GM12878 (cell line): ENCODE results near the gene TTC23L. TPM values are rescaled to one million over a fixed set of nuclear protein-coding genes. Genes with fewer than 3 reads are reported as not detected.

Experiments
- BHLHE40 ChIP-seq, 2 experiments: fragments of 450-650 bp in 1 of 2; IDR thresholded peaks; 2 replicates each; pipeline ENCODE4 v1.6.1; 2011 to 2017; ENCODE audit warnings: low read depth in 2 of 2, borderline replicate concordance in 1 of 2, improper control_type of control experiment in 1 of 2, low read length in 1 of 2, mild to moderate bottlenecking in 1 of 2
- ETV6 ChIP-seq, 2 experiments: fragments of 450-650 bp in 1 of 2; IDR thresholded peaks in 1 of 2; conservative IDR thresholded peaks in 1 of 2; 2 replicates each; pipeline ENCODE4 v1.6.1; 2014; ENCODE audit warnings: antibody characterized with exemption in 1 of 2, borderline replicate concordance in 1 of 2, low read depth in 1 of 2, mild to moderate bottlenecking in 1 of 2, moderate library complexity in 1 of 2
- HCFC1 ChIP-seq: fragments of 150-350 bp; IDR thresholded peaks from 2 replicates; pipeline ENCODE4 v1.6.1; 2014; ENCODE audit warnings: low read length
- HDAC2 ChIP-seq: fragments of 200-600 bp; sonication (generic); IDR thresholded peaks from 2 replicates; pipeline ENCODE4 v1.6.1; 2017
- IKZF1 ChIP-seq: fragments of 450-650 bp; conservative IDR thresholded peaks from 2 replicates; pipeline ENCODE4 v1.6.1; 2017; ENCODE audit warnings: antibody characterized with exemption, mild to moderate bottlenecking
- IRF3 ChIP-seq: fragments of 450-650 bp; IDR thresholded peaks from 2 replicates; pipeline ENCODE4 v1.6.1; 2014; ENCODE audit warnings: mild to moderate bottlenecking
- MAX ChIP-seq: IDR thresholded peaks from 2 replicates; pipeline ENCODE4 v1.6.1; 2012; ENCODE audit warnings: low read depth, low read length, improper control_type of control experiment
- MYC ChIP-seq: IDR thresholded peaks from 2 replicates; pipeline ENCODE4 v1.6.1; 2011; ENCODE audit warnings: mild to moderate bottlenecking, low read length, moderate library complexity, inconsistent platforms; ENCODE audit not compliant: insufficient read depth, insufficient replicate concordance, insufficient read length, severe bottlenecking
- PAX5 ChIP-seq: IDR thresholded peaks from 2 replicates; pipeline ENCODE4 v1.6.1; 2011; ENCODE audit warnings: low read depth, low read length, borderline replicate concordance
- SIX5 ChIP-seq: IDR thresholded peaks from 2 replicates; pipeline ENCODE4 v1.6.1; 2011; ENCODE audit warnings: mild to moderate bottlenecking, low read depth, low read length, moderate library complexity; ENCODE audit not compliant: severe bottlenecking
- SREBF2 ChIP-seq: IDR thresholded peaks from 2 replicates; pipeline ENCODE4 v1.6.1; 2012; ENCODE audit warnings: mild to moderate bottlenecking, low read length
- SRF ChIP-seq, 2 experiments: IDR thresholded peaks; 2 replicates each; pipeline ENCODE4 v1.6.1; 2011; ENCODE audit warnings: low read depth in 2 of 2, low read length in 2 of 2, mild to moderate bottlenecking in 1 of 2, moderate library complexity in 1 of 2
- YY1 ChIP-seq: IDR thresholded peaks from 2 replicates; pipeline ENCODE4 v1.6.1; 2011; ENCODE audit warnings: low read depth, mild to moderate bottlenecking, low read length
- polyA plus RNA-seq, 11 experiments: library from polyadenylated mRNA; depleted of rRNA in 4 of 11; unstranded in 6 of 11; stranded (reverse) in 5 of 11; fragments of >200 nt; fragmentation: Nextera tagmentation in 4 of 11; fragmentation: Illumina TruSeq in 1 of 11; extraction: Ambion mirVana in 4 of 11; extraction: Trizol in 1 of 11; gene quantifications; 1 replicate in 1 of 11; 2 replicates in 10 of 11; pipeline versions ENCODE4 v1.2.1 to v1.2.3, GENCODE V29; 2011 to 2016; ENCODE audit warnings: inconsistent platforms in 2 of 11, missing spikeins in 2 of 11, low read depth in 1 of 11
- total RNA-seq, 4 experiments: library from RNA; depleted of rRNA in 3 of 4; stranded (reverse); fragments of >200 nt in 3 of 4; fragmentation: Illumina TruSeq in 1 of 4; extraction: Trizol in 1 of 4; gene quantifications; 2 replicates each; pipeline versions ENCODE4 v1.2.1 to v1.2.3, GENCODE V29; 2013 to 2021

Gene TTC23L
- total and polyA plus RNA-seq, 10 of the 15 experiments (the other 5 are each of a cell fraction or from before 2014, with no cell fraction given), result 0.09 to 0.34 TPM; not detected in 8

GRCh38 chr5:34929720-34930461 lies 90.9 kb downstream of the TTC23L start (continued):
- no peak for TF ChIP-seq PAX5
- TF ChIP-seq MYC, result peak; percentile 52
- 0 out of 4 replicates have a peak, but pooled peaks of 1 of the 2 experiments have one; percentile 7 for TF ChIP-seq SRF (IDR thresholded peaks at IDR 0.05; ENCODE audit: low read depth in 2 of 2, low read length in 2 of 2)
- TF ChIP-seq SREBF2, result no peak
- TF ChIP-seq MAX, result no peak
- TF ChIP-seq BHLHE40 (IDR thresholded peaks at IDR 0.05; ENCODE audit: borderline replicate concordance in 1 of 2, low read depth in 2 of 2, low read length in 1 of 2), result no peak
- no peak for TF ChIP-seq SIX5
- peak; percentile 55 for TF ChIP-seq IKZF1
- TF ChIP-seq YY1, result peak; percentile 79; the same call in 1 of the 2 replicates
- no peak for TF ChIP-seq HDAC2
- peak; percentile 21; the same call in 1 of the 2 replicates for TF ChIP-seq HCFC1
- no peak for TF ChIP-seq IRF3
- TF ChIP-seq ETV6 (conservative IDR thresholded peaks at IDR 0.05 in 1 of 2, IDR thresholded peaks at IDR 0.05 in 1 of 2; ENCODE audit: borderline replicate concordance in 1 of 2, low read depth in 1 of 2), result no peak
